NCI-H1092 treated with DMSO at 0.1 percent for 48 hours (cell line): Measurements from ENCODE around the gene PXDN.
"Not testable (repeated sequence)": the region's sequence is repeated elsewhere in the genome, so short reads cannot be mapped to it uniquely, and the experiment has no call there.

Experiments used
- DNase-seq: peaks from one replicate; lab custom pipeline; 2025; lab: John Stamatoyannopoulos, UW

PXDN gene, protein sequence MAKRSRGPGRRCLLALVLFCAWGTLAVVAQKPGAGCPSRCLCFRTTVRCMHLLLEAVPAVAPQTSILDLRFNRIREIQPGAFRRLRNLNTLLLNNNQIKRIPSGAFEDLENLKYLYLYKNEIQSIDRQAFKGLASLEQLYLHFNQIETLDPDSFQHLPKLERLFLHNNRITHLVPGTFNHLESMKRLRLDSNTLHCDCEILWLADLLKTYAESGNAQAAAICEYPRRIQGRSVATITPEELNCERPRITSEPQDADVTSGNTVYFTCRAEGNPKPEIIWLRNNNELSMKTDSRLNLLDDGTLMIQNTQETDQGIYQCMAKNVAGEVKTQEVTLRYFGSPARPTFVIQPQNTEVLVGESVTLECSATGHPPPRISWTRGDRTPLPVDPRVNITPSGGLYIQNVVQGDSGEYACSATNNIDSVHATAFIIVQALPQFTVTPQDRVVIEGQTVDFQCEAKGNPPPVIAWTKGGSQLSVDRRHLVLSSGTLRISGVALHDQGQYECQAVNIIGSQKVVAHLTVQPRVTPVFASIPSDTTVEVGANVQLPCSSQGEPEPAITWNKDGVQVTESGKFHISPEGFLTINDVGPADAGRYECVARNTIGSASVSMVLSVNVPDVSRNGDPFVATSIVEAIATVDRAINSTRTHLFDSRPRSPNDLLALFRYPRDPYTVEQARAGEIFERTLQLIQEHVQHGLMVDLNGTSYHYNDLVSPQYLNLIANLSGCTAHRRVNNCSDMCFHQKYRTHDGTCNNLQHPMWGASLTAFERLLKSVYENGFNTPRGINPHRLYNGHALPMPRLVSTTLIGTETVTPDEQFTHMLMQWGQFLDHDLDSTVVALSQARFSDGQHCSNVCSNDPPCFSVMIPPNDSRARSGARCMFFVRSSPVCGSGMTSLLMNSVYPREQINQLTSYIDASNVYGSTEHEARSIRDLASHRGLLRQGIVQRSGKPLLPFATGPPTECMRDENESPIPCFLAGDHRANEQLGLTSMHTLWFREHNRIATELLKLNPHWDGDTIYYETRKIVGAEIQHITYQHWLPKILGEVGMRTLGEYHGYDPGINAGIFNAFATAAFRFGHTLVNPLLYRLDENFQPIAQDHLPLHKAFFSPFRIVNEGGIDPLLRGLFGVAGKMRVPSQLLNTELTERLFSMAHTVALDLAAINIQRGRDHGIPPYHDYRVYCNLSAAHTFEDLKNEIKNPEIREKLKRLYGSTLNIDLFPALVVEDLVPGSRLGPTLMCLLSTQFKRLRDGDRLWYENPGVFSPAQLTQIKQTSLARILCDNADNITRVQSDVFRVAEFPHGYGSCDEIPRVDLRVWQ (N-terminal part only)

DNA sequence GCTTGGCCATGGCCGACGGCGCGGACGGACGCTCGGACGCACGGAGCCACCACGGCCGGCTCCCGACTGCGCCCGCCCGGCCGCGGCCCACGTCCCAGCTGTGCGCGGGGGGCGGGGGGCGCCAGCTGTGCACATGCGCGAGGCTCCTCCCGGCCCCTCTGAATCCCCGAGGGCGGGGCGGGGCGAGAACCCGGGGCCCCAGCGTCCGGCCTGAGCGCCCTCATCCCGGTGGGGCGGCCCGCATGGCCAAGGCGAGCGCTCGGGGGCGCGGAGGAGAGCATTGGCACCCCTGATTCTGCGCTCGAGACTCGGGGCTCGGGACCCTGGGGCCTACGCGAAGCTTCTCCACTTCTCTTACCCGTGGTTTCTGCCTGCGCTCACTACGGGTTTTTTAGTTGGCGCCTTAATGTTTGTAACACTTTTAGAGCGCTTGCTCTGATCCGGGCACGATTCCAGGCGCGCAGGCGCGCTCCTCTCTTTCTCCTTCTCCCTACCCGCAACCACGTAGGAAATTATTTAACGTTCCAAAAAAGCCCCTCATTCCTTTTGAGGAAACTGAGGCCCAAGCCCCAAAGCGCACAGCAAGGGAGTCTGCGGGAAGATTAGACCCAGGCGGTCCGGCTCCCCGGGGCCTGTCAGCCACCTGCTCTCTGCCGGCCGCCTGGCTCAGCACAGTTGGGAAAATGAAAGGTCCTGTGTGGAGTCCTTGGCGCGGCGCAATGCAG lies at the start of gene PXDN:
PXDN (minus strand) TSS at position 70 of the 725 bp plus-strand sequence; CDS start at position 10, 60 bp downstream.
- DNase-seq = peak; percentile 17

DNA sequence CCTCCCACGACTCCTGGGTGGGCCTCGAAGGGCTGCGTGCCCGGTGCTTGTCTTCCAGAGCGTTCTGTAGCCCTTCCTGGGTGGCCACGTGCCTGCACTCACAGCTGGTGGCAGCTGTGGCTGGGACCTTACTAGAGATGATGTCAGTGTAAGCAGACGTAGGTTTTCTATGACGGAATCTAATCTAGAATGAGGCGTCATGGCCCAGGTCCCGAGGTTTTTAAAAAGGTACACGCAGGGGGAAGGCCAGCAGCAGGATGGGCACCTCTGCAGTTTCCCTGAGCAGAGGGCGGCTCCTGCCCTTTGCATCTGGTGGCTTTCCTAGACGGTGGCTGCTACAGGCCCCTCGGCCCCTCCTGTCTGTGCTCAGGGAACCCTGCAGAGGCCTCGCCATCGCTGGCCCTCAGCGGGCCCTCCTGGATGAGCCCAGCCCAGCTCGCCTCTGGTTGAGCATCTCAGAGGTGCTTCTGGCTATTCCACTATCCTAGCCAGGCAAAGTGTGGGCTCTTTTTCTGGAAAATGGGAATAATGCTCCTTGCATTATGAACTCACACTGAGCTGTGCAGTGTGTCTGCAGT lies 49.6 kb upstream of the PXDN start:
- DNase-seq = no peak

DNA sequence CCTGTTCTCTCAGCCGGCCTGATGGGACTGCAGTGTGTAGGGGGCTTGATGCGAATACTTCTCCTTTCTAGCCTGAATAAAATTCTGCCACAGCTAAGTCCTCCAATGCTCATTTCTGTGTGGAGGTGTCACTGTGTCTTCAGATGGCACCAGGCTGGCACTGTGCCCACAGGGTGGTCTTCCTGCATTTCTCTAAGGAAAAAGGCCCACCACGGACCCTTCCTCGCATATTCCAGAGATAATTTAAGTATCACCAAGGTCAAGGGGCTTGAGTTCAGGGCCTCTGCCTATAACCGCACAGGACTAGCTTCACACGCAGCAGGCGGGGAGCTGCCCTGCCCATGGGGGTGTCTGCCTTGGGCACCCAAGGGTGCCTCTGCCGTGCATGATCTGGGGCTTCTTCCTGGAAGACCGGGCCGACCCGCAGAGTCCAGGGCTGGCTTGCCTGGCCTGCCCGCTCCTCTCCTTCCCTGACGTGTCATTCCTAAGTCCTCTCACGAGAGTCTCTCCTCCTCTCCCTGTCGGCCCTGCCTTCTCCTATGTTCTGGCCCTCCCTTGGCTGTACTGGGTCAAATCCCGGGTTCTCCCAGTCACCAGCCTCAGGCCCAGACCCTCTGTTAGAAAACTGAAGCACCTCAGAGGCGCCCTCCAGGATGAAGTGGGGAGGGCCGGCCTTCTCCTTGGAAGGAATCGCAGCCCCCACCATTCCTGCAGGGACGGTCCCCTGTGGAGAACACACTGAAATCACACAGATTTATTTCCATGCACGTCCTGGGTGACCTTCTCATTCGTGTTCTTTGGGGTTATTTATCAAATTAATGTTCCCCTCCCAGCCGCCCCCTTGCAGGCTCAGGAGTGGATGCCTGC lies 48.9 kb upstream of the PXDN start:
- DNase-seq = no peak

DNA sequence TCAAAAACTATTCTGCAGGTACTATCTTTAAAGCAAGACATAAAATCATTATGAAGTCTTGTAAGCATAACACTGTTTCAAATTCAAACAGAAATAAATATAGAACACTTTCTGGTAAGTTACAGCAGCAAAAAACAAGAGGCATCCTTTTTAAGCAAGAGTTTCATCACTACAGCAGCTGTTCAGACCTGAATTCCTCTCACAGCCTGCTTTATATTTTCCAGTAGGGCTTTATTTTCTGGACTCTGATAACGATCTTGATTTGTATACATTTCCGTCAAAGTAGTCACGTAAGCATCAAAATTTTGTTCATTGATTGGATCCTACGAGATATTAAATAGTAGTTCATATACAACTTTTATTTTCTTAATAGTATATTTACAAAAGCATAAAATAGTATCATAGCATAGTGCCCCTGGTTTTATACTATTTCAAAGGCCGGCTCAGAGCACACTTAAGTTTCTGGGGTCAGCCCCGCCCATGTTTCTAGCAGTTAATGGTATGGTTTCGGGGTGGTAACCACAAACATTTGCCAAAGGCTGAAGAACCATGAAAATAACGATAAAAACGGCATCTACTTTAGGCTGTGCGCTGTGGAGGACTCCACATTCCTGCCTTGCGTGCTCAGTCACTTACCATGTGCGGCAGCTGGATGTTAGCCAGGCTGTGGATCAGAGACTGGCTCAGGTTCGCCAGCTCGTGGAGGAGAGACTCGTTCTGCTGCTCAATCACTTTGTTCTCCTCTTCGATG lies 47.5 kb upstream of the PXDN start:
- no peak for DNase-seq

DNA sequence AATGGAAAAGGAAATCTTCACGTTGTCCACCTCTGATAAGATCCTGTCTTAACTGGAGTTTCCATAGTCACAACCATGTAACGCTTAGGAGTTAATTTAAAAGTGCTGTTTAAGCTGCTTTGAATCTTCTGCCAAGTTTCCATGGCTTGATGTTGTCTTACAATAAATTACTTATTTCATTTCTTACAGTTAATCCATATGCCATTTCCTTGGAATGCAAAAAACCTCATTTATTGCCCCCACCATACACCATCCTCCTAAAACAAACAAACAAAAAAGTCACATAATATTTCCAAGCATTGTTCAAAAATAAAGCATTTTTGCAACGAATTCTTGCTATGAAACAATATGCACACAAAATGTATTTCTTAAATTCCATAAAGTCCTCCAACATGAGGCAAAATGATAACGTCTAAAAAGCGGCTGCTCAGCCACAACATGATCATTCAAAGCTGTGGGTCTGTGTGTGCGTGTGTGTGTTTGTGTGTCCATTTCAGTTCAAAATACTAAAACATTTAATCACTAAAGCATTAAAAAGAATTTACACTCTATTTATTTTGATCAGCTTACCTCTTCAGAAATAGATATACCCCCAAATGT lies 46.8 kb upstream of the PXDN start:
- DNase-seq = no peak

DNA sequence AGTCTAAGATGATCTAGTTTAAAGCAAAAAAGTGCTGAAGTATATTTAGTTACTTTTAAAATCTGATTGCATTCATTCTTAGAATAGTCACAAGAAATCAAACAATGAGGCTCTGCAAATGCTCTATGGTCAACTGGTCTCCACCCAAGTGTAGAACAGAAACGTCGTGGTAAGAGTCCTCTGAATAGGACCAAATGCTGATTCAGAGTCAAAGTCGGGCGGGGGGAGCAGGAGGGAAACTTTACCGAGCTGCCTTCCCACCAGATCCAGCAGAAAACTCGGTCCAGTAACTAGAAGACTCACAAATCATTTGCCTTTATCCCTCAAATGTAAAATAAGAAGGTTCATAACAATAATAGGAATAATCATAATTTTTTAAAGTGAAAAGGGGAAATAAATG lies 46.2 kb upstream of the PXDN start:
- no peak for DNase-seq

DNA sequence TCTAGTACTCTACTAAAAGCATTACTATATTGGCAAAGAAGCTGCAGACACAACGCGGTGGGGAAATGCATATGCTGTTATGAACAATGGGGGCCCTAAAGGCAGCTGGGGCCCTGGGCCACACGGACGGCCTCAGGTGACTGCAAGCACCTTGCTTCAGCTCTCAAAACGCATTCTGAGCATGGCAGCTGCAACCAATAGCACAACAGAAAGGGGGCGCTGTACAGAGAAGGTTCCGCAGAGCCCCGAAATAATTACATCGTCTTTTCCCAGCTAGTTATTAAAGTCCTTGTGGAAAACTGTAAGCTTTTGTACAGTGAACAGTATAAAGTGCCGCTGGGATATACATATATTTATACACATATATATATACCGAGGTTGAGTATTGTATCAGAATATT lies 45.3 kb upstream of the PXDN start:
- DNase-seq = no peak

DNA sequence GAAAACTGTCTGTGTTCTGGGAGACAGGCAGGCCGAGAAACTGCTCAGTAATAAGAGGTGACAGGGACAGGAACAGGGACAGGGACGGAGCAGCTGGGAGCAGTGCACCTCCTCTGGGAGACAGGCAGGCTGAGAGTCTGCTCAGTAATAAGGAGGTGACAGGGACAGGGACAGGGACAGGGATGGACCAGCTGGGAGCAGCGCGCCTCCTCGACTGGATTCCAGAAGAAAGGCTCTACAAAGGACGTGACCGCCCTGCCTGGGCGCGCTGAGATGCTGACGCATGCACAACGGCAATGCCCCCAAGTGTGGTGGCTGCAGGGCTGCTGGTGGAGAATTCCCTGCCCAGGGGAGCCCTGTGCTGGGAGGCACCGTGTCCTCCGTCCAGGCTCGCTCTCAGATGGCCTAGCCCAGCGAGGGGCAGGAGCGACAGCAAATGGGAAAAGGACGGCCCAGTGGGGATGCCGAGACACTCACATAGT lies 44.2 kb upstream of the PXDN start:
- DNase-seq = peak; percentile 16

DNA sequence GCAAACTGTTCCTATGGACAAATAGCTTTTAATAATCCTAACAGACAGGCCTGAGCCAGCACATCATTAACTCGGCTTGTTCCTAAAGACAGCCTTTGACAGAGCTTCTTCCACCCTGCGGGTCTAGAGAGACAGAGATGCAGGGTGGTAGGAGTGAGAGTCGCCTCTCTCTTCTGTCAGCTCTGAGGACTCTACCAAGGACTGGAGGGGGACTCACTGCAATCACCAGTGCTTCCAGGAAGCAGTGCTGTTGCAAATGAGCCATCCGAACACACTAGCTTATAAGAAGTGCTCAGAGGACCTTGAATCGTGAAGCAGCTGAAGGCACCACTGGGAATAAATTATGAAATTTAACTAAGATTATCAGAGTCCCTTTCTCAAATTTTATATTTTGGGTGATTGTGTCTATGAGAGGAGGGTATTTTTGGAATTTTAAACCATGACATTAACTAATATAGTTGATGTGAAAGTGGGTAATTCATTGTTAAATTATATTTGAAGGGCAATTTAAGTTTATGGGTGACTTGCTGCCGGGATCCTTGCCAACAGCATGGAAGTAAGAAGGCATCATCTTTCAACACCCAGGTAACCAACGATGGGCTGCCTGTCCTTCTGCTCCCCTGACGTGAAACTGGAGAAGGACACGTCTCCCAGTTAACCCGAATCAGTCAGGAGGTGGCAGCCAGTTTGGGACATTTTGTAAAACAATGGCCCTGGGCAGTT lies 43.6 kb upstream of the PXDN start:
- DNase-seq = peak; percentile 10

DNA sequence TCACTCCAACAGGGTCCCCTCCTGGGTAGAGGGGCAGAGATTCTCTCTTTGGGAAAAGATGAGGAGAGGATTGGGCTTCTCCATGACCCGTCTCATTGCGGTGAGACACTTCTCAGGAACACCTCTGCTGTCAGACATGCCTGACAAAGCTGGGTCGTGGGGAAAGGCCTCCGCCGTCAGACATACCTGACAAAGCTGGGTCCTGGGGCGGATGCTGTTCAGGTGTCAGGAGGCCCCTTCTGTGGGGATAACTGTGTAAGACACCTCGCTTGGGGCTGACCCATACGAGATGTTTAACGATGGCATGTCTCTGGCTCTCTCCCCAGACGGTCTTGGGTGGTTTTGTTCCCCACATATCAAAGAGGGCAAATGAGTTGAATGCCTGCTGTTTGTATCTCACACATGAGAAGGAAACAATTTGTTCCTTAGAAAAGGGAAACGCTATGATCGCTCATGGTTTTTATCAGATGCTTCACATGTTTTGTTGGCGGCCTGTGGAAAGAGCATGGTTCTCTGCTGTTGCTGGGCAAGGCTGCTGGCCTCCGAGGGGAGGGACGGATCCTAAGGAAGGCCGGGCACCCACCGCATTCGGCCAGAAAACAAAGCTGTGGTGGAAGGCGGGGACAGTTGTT lies 40.8 kb upstream of the PXDN start:
- DNase-seq = no peak

DNA sequence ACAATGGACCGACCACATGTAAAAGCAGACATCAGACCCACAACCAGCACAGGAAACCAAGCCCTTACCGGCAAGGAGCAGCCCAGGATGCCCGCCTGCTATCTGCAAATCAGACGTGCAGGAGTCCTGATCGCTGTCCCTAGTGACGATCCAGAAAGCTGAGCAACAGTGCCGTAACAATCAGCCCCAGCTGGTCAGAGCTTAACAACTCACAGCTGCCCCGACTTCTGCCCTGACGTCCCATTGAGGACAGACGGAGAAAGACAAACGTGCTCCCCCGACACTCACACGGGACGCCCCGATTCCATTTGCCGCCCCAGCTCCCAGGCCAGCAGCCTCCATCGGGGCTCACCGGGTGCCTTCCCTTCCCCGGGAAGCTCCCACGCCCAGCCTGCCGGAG lies 39.8 kb upstream of the PXDN start:
- no peak for DNase-seq

DNA sequence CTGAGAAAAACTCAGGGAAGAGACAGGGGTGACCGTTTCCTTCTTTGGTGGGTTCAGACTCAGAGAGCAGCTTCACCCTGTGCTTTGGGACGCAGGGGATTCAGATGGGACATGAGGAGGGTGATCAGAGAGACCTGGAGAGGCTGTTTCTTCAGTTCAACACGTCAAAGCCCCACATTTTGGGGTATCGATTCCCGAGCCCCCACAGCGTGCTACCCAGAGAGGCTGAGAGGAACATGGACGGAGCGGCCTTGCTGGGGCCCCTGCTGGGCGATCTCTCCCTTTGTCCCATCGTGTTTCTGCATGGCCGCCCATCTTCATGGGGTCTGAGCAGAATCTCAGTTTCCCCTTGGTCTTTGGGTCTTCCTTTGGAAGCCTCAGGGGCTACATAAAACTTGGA lies 38.2 kb upstream of the PXDN start:
- DNase-seq = no peak

DNA sequence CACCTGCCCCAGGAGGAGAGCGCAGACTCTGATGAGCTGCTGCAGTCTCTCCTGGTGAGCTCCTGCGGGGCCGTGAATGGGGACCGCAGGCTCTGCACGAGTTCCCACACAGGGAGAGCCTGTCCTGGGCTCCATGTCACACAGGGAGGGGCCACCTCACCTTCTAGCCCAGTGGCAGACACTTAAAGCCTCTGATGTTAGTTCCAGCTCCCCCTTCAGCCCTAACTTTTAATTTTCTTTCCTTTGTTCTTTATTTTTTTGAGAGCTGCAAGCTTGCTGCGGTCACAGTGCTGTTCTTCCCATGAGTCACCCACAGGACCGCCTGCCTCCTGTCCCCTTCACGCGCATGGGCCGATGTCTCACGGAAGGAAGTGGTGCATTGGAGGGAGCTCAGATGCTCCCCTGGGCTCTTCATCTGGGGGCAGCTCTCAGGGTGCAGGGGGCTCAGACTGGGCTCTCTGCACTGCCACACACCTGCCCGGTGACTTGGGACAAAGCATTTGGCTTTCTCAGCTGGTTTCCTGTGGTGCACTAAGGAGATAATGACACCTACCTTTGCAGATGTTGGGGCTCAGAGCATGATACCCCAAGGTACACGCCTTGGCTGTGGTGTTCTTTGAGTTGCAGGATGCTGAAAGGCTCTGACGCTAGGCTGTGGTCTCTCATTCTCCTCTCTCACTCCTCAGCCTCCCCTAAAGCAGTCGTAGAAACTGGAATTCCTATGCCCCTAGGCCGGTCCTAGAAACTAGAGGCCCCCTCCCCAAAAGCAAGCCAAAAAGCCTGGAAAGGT lies 37.2 kb upstream of the PXDN start:
- DNase-seq = no peak

DNA sequence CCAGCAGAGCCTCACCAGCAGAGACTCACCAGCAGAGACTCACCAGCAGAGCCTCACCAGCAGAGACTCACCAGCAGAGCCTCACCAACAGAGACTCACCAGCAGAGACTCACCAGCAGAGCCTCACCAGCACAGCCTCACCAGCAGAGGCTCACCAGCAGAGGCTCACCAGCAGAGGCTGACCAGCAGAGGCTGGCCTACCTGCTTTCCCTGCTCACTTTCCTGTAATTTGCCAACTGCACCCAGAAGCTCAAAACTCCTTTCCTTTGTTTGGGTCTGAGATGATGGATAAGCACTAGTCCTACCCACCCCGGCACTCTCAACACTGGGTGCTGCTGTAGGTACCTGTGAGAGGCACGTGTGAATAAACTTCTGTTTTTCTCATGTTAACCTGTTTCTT lies 36.4 kb upstream of the PXDN start:
- no peak for DNase-seq

DNA sequence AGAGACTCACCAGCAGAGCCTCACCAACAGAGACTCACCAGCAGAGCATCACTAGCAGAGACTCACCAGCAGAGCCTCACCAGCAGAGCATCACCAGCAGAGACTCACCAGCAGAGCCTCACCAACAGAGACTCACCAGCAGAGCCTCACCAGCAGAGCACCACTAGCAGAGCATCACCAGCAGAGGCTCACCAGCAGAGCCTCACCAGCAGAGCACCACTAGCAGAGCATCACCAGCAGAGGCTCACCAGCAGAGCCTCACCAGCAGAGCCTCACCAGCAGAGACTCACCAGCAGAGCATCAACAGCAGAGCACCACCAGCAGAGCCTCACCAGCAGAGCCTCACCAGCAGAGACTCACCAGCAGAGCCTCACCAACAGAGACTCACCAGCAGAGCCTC lies 35.7 kb upstream of the PXDN start:
- DNase-seq = not testable (repeated sequence)

DNA sequence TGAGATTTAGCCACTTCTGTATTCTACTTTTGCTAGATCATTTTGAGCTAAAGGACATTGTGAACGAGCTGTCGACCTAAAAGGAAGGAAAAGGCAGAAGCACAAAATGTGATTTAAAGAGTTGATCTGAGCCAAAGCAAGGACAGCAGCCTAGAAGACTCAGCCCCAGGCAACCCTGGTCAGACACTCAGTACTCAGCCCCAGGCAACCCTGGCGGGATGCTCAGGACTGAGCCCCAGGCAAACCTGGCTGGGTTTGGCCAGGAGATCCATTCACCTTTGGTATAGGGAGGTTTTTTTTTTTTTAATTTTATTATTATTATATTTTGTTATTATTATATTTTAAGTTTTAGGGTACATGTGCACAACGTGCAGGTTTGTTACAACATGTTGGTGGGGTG lies 34.3 kb upstream of the PXDN start:
- DNase-seq = no peak

DNA sequence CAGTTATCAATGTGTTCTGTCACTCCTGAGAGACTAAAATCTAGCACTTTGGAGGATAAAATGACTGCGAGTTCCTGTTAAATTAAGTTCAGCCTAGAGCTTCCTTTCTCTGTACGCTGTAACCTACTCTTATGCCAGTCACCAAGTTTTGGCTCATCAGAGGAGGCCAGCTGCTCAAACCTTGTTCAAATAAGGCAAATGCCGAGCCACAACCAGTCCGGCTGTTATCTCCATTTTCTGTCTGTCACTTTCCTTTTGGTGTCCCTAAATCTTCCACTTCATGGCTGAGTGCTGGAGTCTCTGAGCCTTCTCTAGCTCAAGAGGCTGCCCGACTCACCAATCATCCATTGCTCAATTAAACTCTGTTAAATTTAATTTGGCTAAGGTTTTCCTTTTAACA lies 33.5 kb upstream of the PXDN start:
- DNase-seq = no peak
